ENCODE measurements around the gene NTNG2.

The NTNG2 gene

GRCh38 chr9:132126680-132127236 is 35.1 kb upstream of the NTNG2 start:
- TF ChIP-seq FOXP2 (optimal IDR thresholded peaks at IDR 0.05; ENCODE audit: borderline replicate concordance, extremely low read depth, extremely low read length, insufficient read depth): no peak
- no peak for TF ChIP-seq TAF1 (IDR thresholded peaks at IDR 0.05; ENCODE audit: borderline replicate concordance, insufficient read depth, low read length)
- TF ChIP-seq SIN3A (IDR thresholded peaks at IDR 0.05; ENCODE audit: borderline replicate concordance, insufficient read depth, low read length): no peak
- TF ChIP-seq REST (IDR thresholded peaks at IDR 0.05; ENCODE audit: insufficient read depth in 1 of 2, low read depth in 2 of 2, low read length in 2 of 2): no peak
- no peak for TF ChIP-seq POLR2AphosphoS5 (IDR thresholded peaks at IDR 0.05; ENCODE audit: low read depth, low read length)

GRCh38 chr9:132127888-132128534 is 33.8 kb upstream of the NTNG2 start:
- TF ChIP-seq REST (IDR thresholded peaks at IDR 0.05; ENCODE audit: insufficient read depth in 1 of 2, low read depth in 2 of 2, low read length in 2 of 2) (no peak), TAF1 (IDR thresholded peaks at IDR 0.05; ENCODE audit: borderline replicate concordance, insufficient read depth, low read length) (no peak), FOXP2 (optimal IDR thresholded peaks at IDR 0.05; ENCODE audit: borderline replicate concordance, extremely low read depth, extremely low read length, insufficient read depth) (no peak)

- TF ChIP-seq SIN3A (IDR thresholded peaks at IDR 0.05; ENCODE audit: borderline replicate concordance, insufficient read depth, low read length) (no peak), TAF1 (IDR thresholded peaks at IDR 0.05; ENCODE audit: borderline replicate concordance, insufficient read depth, low read length) (no peak), POLR2AphosphoS5 (IDR thresholded peaks at IDR 0.05; ENCODE audit: low read depth, low read length) (no peak), FOXP2 (optimal IDR thresholded peaks at IDR 0.05; ENCODE audit: borderline replicate concordance, extremely low read depth, extremely low read length, insufficient read depth) (no peak), REST (IDR thresholded peaks at IDR 0.05; ENCODE audit: insufficient read depth in 1 of 2, low read depth in 2 of 2, low read length in 2 of 2) (no peak)
Observed at GRCh38 chr9:132129535-132129934, 32.3 kb upstream of the NTNG2 start.

- TF ChIP-seq SIN3A (IDR thresholded peaks at IDR 0.05; ENCODE audit: borderline replicate concordance, insufficient read depth, low read length) (no peak), FOXP2 (optimal IDR thresholded peaks at IDR 0.05; ENCODE audit: borderline replicate concordance, extremely low read depth, extremely low read length, insufficient read depth) (no peak), REST (IDR thresholded peaks at IDR 0.05; ENCODE audit: insufficient read depth in 1 of 2, low read depth in 2 of 2, low read length in 2 of 2) (no peak), TAF1 (IDR thresholded peaks at IDR 0.05; ENCODE audit: borderline replicate concordance, insufficient read depth, low read length) (no peak), POLR2AphosphoS5 (IDR thresholded peaks at IDR 0.05; ENCODE audit: low read depth, low read length) (no peak)
Observed at GRCh38 chr9:132135456-132135855, 26.4 kb upstream of the NTNG2 start.
